K562 (cell line): ENCODE measurements around the gene RBM7.

Experiments
- CXXC5 ChIP-seq: fragments of 250-450 bp; sonication (Bioruptor Pico); IDR thresholded peaks from 2 replicates; pipeline ENCODE4 v1.8.0; 2022; ENCODE audit warnings: inconsistent platforms, mild to moderate bottlenecking, moderate library complexity
- FOXM1 ChIP-seq, 2 experiments: fragments of 450-650 bp in 1 of 2; sonication (generic) in 1 of 2; formaldehyde crosslinking in 1 of 2; IDR thresholded peaks; 2 replicates each; pipeline versions ENCODE4 v1.6.1 to v1.9.0; 2017 to 2022; ENCODE audit warnings: low read depth in 2 of 2, mild to moderate bottlenecking in 2 of 2, missing genetic modification reagents in 1 of 2, moderate library complexity in 1 of 2
- HDAC6 ChIP-seq: IDR thresholded peaks from 2 replicates; pipeline ENCODE4 v1.6.1; 2012; ENCODE audit warnings: low read depth, mild to moderate bottlenecking, control low read depth, inconsistent platforms, low read length, moderate library complexity
- HMG20A ChIP-seq: fragments of 450-650 bp; formaldehyde crosslinking; conservative IDR thresholded peaks from 2 replicates; pipeline ENCODE4 v1.4.0; 2020; ENCODE audit warnings: mild to moderate bottlenecking, mixed read lengths
- MCM2 ChIP-seq: fragments of 450-650 bp; IDR thresholded peaks from 2 replicates; pipeline ENCODE4 v1.6.1; 2017; ENCODE audit warnings: low read depth, mild to moderate bottlenecking
- MTA2 ChIP-seq: fragments of 450-650 bp; IDR thresholded peaks from 2 replicates; pipeline ENCODE4 v1.6.1; 2016; ENCODE audit warnings: low read depth
- NFE2L1 ChIP-seq: fragments of 450-650 bp; IDR thresholded peaks from 2 replicates; pipeline ENCODE4 v1.6.1; 2016; ENCODE audit warnings: missing genetic modification characterization, low read depth, mild to moderate bottlenecking, missing compliant biosample characterization, moderate library complexity, borderline replicate concordance
- NR2C2 ChIP-seq, 2 experiments: fragments of 200-800 bp in 1 of 2; sonication (Bioruptor generic) in 1 of 2; sonication (generic) in 1 of 2; formaldehyde crosslinking in 1 of 2; IDR thresholded peaks; 2 replicates each; pipeline versions ENCODE4 v1.6.1 to v1.8.0; 2016 to 2022; ENCODE audit warnings: mild to moderate bottlenecking in 1 of 2, missing compliant biosample characterization in 1 of 2, missing genetic modification characterization in 1 of 2, missing genetic modification reagents in 1 of 2
- NR4A1 ChIP-seq, 2 experiments: fragments of 250-450 bp in 1 of 2; fragments of 450-650 bp in 1 of 2; sonication (Bioruptor Pico) in 1 of 2; IDR thresholded peaks; 2 replicates each; pipeline versions ENCODE4 v1.4.0 to v1.6.1; 2016 to 2020; ENCODE audit warnings: mild to moderate bottlenecking in 2 of 2, missing compliant biosample characterization in 1 of 2, missing genetic modification characterization in 1 of 2, moderate library complexity in 1 of 2
- PATZ1 ChIP-seq: fragments of 250-450 bp; sonication (Bioruptor Pico); IDR thresholded peaks from 2 replicates; pipeline ENCODE4 v1.5.0; 2020; ENCODE audit warnings: mild to moderate bottlenecking, borderline replicate concordance
- POLR2A ChIP-seq: fragments of 450-650 bp; conservative IDR thresholded peaks from 2 replicates; pipeline ENCODE4 v1.6.1; 2016
- THAP12 ChIP-seq: fragments of 250-450 bp; sonication (Bioruptor Pico); IDR thresholded peaks from 2 replicates; pipeline ENCODE4 v1.9.0; 2021; ENCODE audit warnings: mild to moderate bottlenecking, inconsistent platforms
- ZBTB1 ChIP-seq: sonication (generic); formaldehyde crosslinking; IDR thresholded peaks from 2 replicates; pipeline ENCODE4 v1.8.1; 2023; ENCODE audit warnings: missing genetic modification reagents, low read depth, mild to moderate bottlenecking, borderline replicate concordance
- TF ChIP-seq, protein P1 (sequence below), 3 experiments: IDR thresholded peaks in 2 of 3; conservative IDR thresholded peaks in 1 of 3; 2 replicates each; pipeline ENCODE4 v1.5.1; 2011 to 2012; ENCODE audit warnings: low read length in 3 of 3, mild to moderate bottlenecking in 3 of 3, control low read depth in 2 of 3, improper control_type of control experiment in 1 of 3, inconsistent platforms in 1 of 3, low read depth in 1 of 3, mixed read lengths in 1 of 3, moderate library complexity in 1 of 3; ENCODE audit not compliant: insufficient read depth in 2 of 3

- TF ChIP-seq HDAC6 (no peak), POLR2A (no peak), PATZ1 (CRISPR knock-in tag) (no peak), THAP12 (CRISPR knock-in tag) (no peak), MCM2 (no peak), NR2C2 (CRISPR knock-in tag; IDR thresholded peaks at IDR 0.05) (no peak), NR2C2 (tag; IDR thresholded peaks at IDR 0.05) (no peak), FOXM1 (IDR thresholded peaks at IDR 0.05; ENCODE audit: low read depth) (no peak), FOXM1 (CRISPR knock-in tag; IDR thresholded peaks at IDR 0.05; ENCODE audit: low read depth) (no peak), MTA2 (no peak), ZBTB1 (CRISPR knock-in tag) (no peak), NR4A1 (CRISPR knock-in tag; IDR thresholded peaks at IDR 0.05) (no peak), NR4A1 (tag; IDR thresholded peaks at IDR 0.05) (no peak), NFE2L1 (tag) (no peak), CXXC5 (CRISPR knock-in tag) (no peak), HMG20A (CRISPR knock-in tag) (no peak)
- TF ChIP-seq, protein P1, sequence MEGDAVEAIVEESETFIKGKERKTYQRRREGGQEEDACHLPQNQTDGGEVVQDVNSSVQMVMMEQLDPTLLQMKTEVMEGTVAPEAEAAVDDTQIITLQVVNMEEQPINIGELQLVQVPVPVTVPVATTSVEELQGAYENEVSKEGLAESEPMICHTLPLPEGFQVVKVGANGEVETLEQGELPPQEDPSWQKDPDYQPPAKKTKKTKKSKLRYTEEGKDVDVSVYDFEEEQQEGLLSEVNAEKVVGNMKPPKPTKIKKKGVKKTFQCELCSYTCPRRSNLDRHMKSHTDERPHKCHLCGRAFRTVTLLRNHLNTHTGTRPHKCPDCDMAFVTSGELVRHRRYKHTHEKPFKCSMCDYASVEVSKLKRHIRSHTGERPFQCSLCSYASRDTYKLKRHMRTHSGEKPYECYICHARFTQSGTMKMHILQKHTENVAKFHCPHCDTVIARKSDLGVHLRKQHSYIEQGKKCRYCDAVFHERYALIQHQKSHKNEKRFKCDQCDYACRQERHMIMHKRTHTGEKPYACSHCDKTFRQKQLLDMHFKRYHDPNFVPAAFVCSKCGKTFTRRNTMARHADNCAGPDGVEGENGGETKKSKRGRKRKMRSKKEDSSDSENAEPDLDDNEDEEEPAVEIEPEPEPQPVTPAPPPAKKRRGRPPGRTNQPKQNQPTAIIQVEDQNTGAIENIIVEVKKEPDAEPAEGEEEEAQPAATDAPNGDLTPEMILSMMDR (IDR thresholded peaks at IDR 0.05 in 2 of 3, conservative IDR thresholded peaks at IDR 0.05 in 1 of 3; ENCODE audit: insufficient read depth in 2 of 3, low read depth in 1 of 3, low read length in 3 of 3) = no peak
Measured at GRCh38 chr11:114426280-114426679, 25.8 kb downstream of the RBM7 start.
